WTC11 (cell line): ENCODE results near the gene ZNF605.

Source experiments
- CTCF ChIP-seq: fragments of 200-600 bp; IDR thresholded peaks from 2 replicates; pipeline ENCODE4 v1.8.0; 2022; ENCODE audit warnings: antibody characterized with exemption
- E2F4 ChIP-seq: sonication (generic); formaldehyde crosslinking; IDR thresholded peaks from 2 replicates; pipeline ENCODE4 v1.8.1; 2022; ENCODE audit warnings: low read depth, mild to moderate bottlenecking, moderate library complexity, missing genetic modification reagents, borderline replicate concordance
- KAT7 ChIP-seq: sonication (generic); formaldehyde crosslinking; IDR thresholded peaks from 2 replicates; pipeline ENCODE4 v1.8.1; 2023; ENCODE audit warnings: missing genetic modification reagents, mild to moderate bottlenecking, borderline replicate concordance
- MAX ChIP-seq: sonication (generic); formaldehyde crosslinking; IDR thresholded peaks from 2 replicates; pipeline ENCODE4 v1.8.0; 2022; ENCODE audit warnings: mild to moderate bottlenecking, missing genetic modification reagents
- RELA ChIP-seq: sonication (generic); formaldehyde crosslinking; IDR thresholded peaks from 2 replicates; pipeline ENCODE4 v1.8.1; 2022; ENCODE audit warnings: missing genetic modification reagents, mild to moderate bottlenecking, borderline replicate concordance
- STAT6 ChIP-seq: sonication (generic); formaldehyde crosslinking; conservative IDR thresholded peaks from 2 replicates; pipeline ENCODE4 v1.8.1; 2023; ENCODE audit warnings: mild to moderate bottlenecking, low read depth, missing genetic modification reagents, moderate library complexity

- TF ChIP-seq CTCF (no peak), STAT6 (no peak), RELA (CRISPR knock-in tag) (no peak), MAX (CRISPR knock-in tag) (no peak), KAT7 (no peak), E2F4 (no peak)
Measured at GRCh38 chr12:132998741-132999140, 42.6 kb upstream of the ZNF605 start.
